ENCODE measurements around the gene SS18L1.
A peak's percentile ranks its signal among the peaks of the same experiment; 100 is the strongest.

SS18L1 gene

GRCh38 chr20:62178316-62179161 lies 35.0 kb downstream of the SS18L1 start:
- DNase-seq = no peak
- intact Hi-C loops (cut with DNase I) = no loop called here

GRCh38 chr20:62179162-62179504 lies 35.6 kb downstream of the SS18L1 start:
- DNase-seq = no peak
- intact Hi-C loops (cut with DNase I) = no loop called here

GRCh38 chr20:62181808-62182207 lies 38.2 kb downstream of the SS18L1 start:
- intact Hi-C loops (cut with DNase I) = loop anchor here (10.0 kb wide), 1 partner anchor 203 kb away; the partner anchor contains the start of gene RPS21
- no peak for DNase-seq

GRCh38 chr20:62182469-62183425 lies 39.2 kb downstream of the SS18L1 start, which contains the start of gene MTG2:
TSS of gene MTG2 (plus strand) at chr20:62183028. CDS start at chr20:62193421, 10,393 bp downstream.
- intact Hi-C loops (cut with DNase I) = loop anchor here (10.0 kb wide), 1 partner anchor 202 kb away; the partner anchor contains the start of gene RPS21

GRCh38 chr20:62183426-62184142 lies 40.0 kb downstream of the SS18L1 start:
- no peak for DNase-seq
- intact Hi-C loops (cut with DNase I) = loop anchor here (10.0 kb wide), 1 partner anchor 201 kb away; the partner anchor contains the start of gene RPS21

More at GRCh38 chr20:62182469-62183425, 39.2 kb downstream of the SS18L1 start, which contains the start of gene MTG2:
- DNase-seq = peak; percentile 85 to 98 (median 94)

GRCh38 chr20:62186096-62186426 lies 42.5 kb downstream of the SS18L1 start:
- intact Hi-C loops (cut with DNase I) = loop anchor here (10.0 kb wide), 1 partner anchor 199 kb away; the partner anchor contains the start of gene RPS21
- DNase-seq = no peak

- intact Hi-C loops (cut with DNase I) = loop anchor here (10.0 kb wide), 1 partner anchor 198 kb away; the partner anchor contains the start of gene RPS21
Measured at GRCh38 chr20:62186887-62187866, 43.6 kb downstream of the SS18L1 start.

GRCh38 chr20:62190639-62191411 lies 47.3 kb downstream of the SS18L1 start:
- intact Hi-C loops (cut with DNase I) = no loop called here
- no peak for DNase-seq

More at GRCh38 chr20:62186887-62187866, 43.6 kb downstream of the SS18L1 start:
- no peak for DNase-seq

GRCh38 chr20:62191781-62192559 lies 48.4 kb downstream of the SS18L1 start:
- peak in 2 of 42 donors; percentile 8 to 32 for DNase-seq
- intact Hi-C loops (cut with DNase I) = no loop called here

- intact Hi-C loops (cut with DNase I) = no loop called here
- peak in 1 of 42 donors; percentile 21 for DNase-seq
Measured at GRCh38 chr20:62192635-62193034, 49.1 kb downstream of the SS18L1 start.

GRCh38 chr20:62193079-62194025 lies 49.8 kb downstream of the SS18L1 start:
- intact Hi-C loops (cut with DNase I) = no loop called here

GRCh38 chr20:62195075-62195405 lies 51.5 kb downstream of the SS18L1 start:
- intact Hi-C loops (cut with DNase I) = no loop called here
- DNase-seq = no peak

More at GRCh38 chr20:62193079-62194025, 49.8 kb downstream of the SS18L1 start:
- DNase-seq = peak in 1 of 42 donors; percentile 30

GRCh38 chr20:62195736-62196135 lies 52.2 kb downstream of the SS18L1 start:
- DNase-seq = peak in 1 of 42 donors; percentile 23
- intact Hi-C loops (cut with DNase I) = no loop called here

GRCh38 chr20:62196286-62196685 lies 52.7 kb downstream of the SS18L1 start:
- peak in 1 of 42 donors; percentile 26 for DNase-seq
- intact Hi-C loops (cut with DNase I) = no loop called here

- DNase-seq = peak in 1 of 42 donors; percentile 24
- intact Hi-C loops (cut with DNase I) = no loop called here
Measured at GRCh38 chr20:62197311-62197710, 53.7 kb downstream of the SS18L1 start.

All from head of caudate nucleus (tissue), 42 donors.